Gastroesophageal sphincter (tissue), 4 donors: Measurements from ENCODE around the gene NCKAP5. TPM values are rescaled to one million over a fixed set of nuclear protein-coding genes. Genes with fewer than 3 reads are reported as not detected.

Source experiments
- ATAC-seq: fragments of 150-250 bp; one replicate; pipeline ENCODE4 v1.9.1; 2016; ENCODE audit warnings: mild to moderate bottlenecking, moderate library complexity
- H3K27ac ChIP-seq, 4 donors: fragments of 200-600 bp; sonication (generic) in 3 of 4; 1 replicate in 3 of 4; 2 replicates in 1 of 4; pipeline ENCODE4 v1.5.1; 2016 to 2019
- H3K27me3 ChIP-seq: fragments of 200-600 bp; sonication (generic); one replicate; pipeline ENCODE4 v1.5.1; 2019
- H3K36me3 ChIP-seq, 2 donors: fragments of 200-600 bp; sonication (generic); one replicate each; pipeline ENCODE4 v1.5.1; 2019; ENCODE audit warnings: control low read depth in 1 of 2
- H3K4me1 ChIP-seq, 3 donors: fragments of 200-600 bp; sonication (generic); 1 replicate in 2 of 3; 2 replicates in 1 of 3; pipeline ENCODE4 v1.5.1; 2016 to 2019; ENCODE audit warnings: control low read depth in 2 of 3
- H3K4me3 ChIP-seq, 2 donors: fragments of 200-600 bp; sonication (generic); one replicate each; pipeline ENCODE4 v1.5.1; 2019; ENCODE audit warnings: mild to moderate bottlenecking in 1 of 2, moderate library complexity in 1 of 2
- H3K9me3 ChIP-seq, 3 donors: fragments of 200-600 bp; sonication (generic); one replicate each; pipeline ENCODE4 v1.5.1; 2017 to 2019; ENCODE audit warnings: control low read depth in 2 of 3
- EP300 ChIP-seq: sonication (generic); formaldehyde crosslinking; IDR thresholded peaks from one replicate; pipeline ENCODE4 v1.6.1; 2017; ENCODE audit warnings: antibody characterized with exemption, mild to moderate bottlenecking
- POLR2A ChIP-seq, 2 donors: fragments of 450-650 bp; IDR thresholded peaks; one replicate each; pipeline ENCODE4 v1.6.1; 2017; ENCODE audit warnings: antibody characterized with exemption in 2 of 2, mild to moderate bottlenecking in 2 of 2, moderate library complexity in 1 of 2
- POLR2AphosphoS5 ChIP-seq: sonication (generic); formaldehyde crosslinking; IDR thresholded peaks from one replicate; pipeline ENCODE4 v1.6.1; 2017; ENCODE audit warnings: antibody characterized with exemption
- WGBS, 2 donors: methylation state at CpG; one replicate each; pipeline ENCODE4 v1.1.5; 2018; ENCODE audit warnings: low coverage in 1 of 2; 5-methylcytosine and 5-hydroxymethylcytosine counted together
- total RNA-seq, 4 donors: library from RNA; depleted of rRNA; stranded (reverse); fragments of >200 nt; gene quantifications; one replicate each; pipeline ENCODE4 v1.1.0, GENCODE V29; 2016
- TF ChIP-seq, protein P1 (sequence below), 4 experiments: fragments of 200-600 bp in 2 of 4; fragments of 450-650 bp in 2 of 4; sonication (generic) in 1 of 4; IDR thresholded peaks; one replicate each; pipeline ENCODE4 v1.5.1; 2017 to 2019; ENCODE audit warnings: antibody characterized with exemption in 4 of 4, mild to moderate bottlenecking in 2 of 4, moderate library complexity in 2 of 4

The NCKAP5 gene
- total RNA-seq, 4 donors from 2014 or later, result 0.16 to 0.57 (median 0.33) TPM

- Histone ChIP-seq H3K27ac (no peak overlapping the region), H3K9me3 (no peaks in the 10 kb centered on the region), H3K4me1 (no peaks in the 10 kb centered on the region), H3K4me3 (no peak overlapping the region), H3K27me3 (no peaks in the 10 kb centered on the region), H3K36me3 (no peaks in the 10 kb centered on the region)
- no peak for ATAC-seq
- TF ChIP-seq, protein P1, sequence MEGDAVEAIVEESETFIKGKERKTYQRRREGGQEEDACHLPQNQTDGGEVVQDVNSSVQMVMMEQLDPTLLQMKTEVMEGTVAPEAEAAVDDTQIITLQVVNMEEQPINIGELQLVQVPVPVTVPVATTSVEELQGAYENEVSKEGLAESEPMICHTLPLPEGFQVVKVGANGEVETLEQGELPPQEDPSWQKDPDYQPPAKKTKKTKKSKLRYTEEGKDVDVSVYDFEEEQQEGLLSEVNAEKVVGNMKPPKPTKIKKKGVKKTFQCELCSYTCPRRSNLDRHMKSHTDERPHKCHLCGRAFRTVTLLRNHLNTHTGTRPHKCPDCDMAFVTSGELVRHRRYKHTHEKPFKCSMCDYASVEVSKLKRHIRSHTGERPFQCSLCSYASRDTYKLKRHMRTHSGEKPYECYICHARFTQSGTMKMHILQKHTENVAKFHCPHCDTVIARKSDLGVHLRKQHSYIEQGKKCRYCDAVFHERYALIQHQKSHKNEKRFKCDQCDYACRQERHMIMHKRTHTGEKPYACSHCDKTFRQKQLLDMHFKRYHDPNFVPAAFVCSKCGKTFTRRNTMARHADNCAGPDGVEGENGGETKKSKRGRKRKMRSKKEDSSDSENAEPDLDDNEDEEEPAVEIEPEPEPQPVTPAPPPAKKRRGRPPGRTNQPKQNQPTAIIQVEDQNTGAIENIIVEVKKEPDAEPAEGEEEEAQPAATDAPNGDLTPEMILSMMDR (IDR thresholded peaks at IDR 0.05), result no peak
- TF ChIP-seq POLR2A (IDR thresholded peaks at IDR 0.05) (no peak), EP300 (no peak), POLR2AphosphoS5 (no peak)
- WGBS, 2 donors, result 60 to 100% methylated on average over 1 of the region's 1 CpG
Measured at GRCh38 chr2:133511679-133512078, 56.6 kb downstream of the NCKAP5 start.

GRCh38 chr2:133509777-133510176, 58.5 kb downstream of the NCKAP5 start:
- TF ChIP-seq EP300 (no peak), POLR2A (IDR thresholded peaks at IDR 0.05) (no peak), POLR2AphosphoS5 (no peak)
- TF ChIP-seq, protein P1 (IDR thresholded peaks at IDR 0.05), result no peak
- ATAC-seq, result no peak

DNA sequence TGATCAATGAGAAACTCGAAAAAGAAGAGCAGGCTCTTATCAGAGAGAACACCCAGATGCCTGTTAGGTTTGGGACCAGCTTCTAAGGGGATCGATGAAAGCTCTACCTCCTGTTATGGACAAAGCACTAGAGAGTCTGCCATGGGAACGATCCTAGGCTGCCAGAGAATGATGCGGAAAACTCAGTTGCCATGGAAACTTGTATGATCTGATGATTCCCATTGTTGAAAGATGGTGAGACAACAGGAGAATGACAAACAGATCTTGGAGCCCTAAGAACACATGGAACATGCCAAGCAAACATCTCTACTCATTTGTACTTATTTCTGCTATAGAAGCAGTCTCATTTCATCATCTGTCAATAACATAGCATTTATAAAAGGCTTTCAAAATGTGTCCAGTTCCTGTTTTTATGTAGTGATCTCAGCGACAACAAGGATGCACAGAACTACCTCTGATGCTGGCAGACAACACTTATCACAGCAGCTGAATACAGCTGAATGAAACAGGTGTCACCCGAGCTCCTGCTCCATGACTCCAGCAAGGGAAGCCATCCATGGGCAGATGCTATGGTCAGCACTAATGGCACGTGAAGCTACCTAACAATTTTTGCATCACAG, 59.6 kb downstream of the NCKAP5 start:
- no peaks in the 10 kb centered on the region for H3K9me3 ChIP-seq
- H3K36me3 ChIP-seq, result no peaks in the 10 kb centered on the region
- H3K4me3 ChIP-seq, result no peak overlapping the region
- H3K27ac ChIP-seq, result no peak overlapping the region
- no peak for ATAC-seq
- no peaks in the 10 kb centered on the region for H3K27me3 ChIP-seq
- H3K4me1 ChIP-seq, result peaks cover 0 to 12% (median 0%) of the 10 kb centered on the region in 3 donors
- TF ChIP-seq POLR2A (IDR thresholded peaks at IDR 0.05) (no peak), POLR2AphosphoS5 (no peak)
- TF ChIP-seq, protein P1 (IDR thresholded peaks at IDR 0.05), result no peak
- WGBS, 2 donors, result 50 to 82% methylated on average over 1 to 7 of the region's 7 CpGs

More at GRCh38 chr2:133509777-133510176, 58.5 kb downstream of the NCKAP5 start:
- Histone ChIP-seq H3K36me3 (no peaks in the 10 kb centered on the region), H3K27ac (no peak overlapping the region), H3K4me1 (peaks cover 0 to 4% (median 0%) of the 10 kb centered on the region in 3 donors), H3K27me3 (no peaks in the 10 kb centered on the region), H3K4me3 (no peak overlapping the region), H3K9me3 (no peaks in the 10 kb centered on the region)
- WGBS, 2 donors, result 94% methylated on average over 6 of the region's 6 CpGs; no CpG with 5 or more reads in 1 of the 2 donors

GRCh38 chr2:133506996-133507395, 61.3 kb downstream of the NCKAP5 start:
- H3K27ac ChIP-seq, result no peak overlapping the region
- TF ChIP-seq, protein P1 (IDR thresholded peaks at IDR 0.05), result no peak
- TF ChIP-seq POLR2A (IDR thresholded peaks at IDR 0.05) (no peak), POLR2AphosphoS5 (no peak), EP300 (no peak)
- WGBS, 2 donors, result 88 to 93% methylated on average over 2 of the region's 6 CpGs
- H3K27me3 ChIP-seq, result no peaks in the 10 kb centered on the region
- peaks cover 0 to 12% (median 0%) of the 10 kb centered on the region in 3 donors for H3K4me1 ChIP-seq
- no peaks in the 10 kb centered on the region for H3K36me3 ChIP-seq
- no peak for ATAC-seq
- no peak overlapping the region for H3K4me3 ChIP-seq
- H3K9me3 ChIP-seq, result no peaks in the 10 kb centered on the region
